ENCODE results near the gene GLDC. TPM values are rescaled to one million over a fixed set of nuclear protein-coding genes. Genes with fewer than 3 reads are reported as not detected.
"Not testable (repeated sequence)": the region's sequence is repeated elsewhere in the genome, so short reads cannot be mapped to it uniquely, and the experiment has no call there.

GLDC gene
- total RNA-seq, 2 donors from 2014 or later, result 0.96 to 2.5 TPM

- H3K9me3 Mint-ChIP-seq, result no peaks in the 10 kb centered on the region
- ATAC-seq, result no peak
- no peak for DNase-seq (ENCODE audit: low spot score in 2 of 2)
- H3K27ac Mint-ChIP-seq, result no peak overlapping the region
- H3K36me3 Mint-ChIP-seq, result no peaks in the 10 kb centered on the region
These were observed 80.2 kb downstream of the GLDC start for GRCh38 chr9:6565312-6565711.

GRCh38 chr9:6564868-6565267 is 80.7 kb downstream of the GLDC start:
- no peak for ATAC-seq
- no peak for DNase-seq (ENCODE audit: low spot score in 2 of 2)
- H3K36me3 Mint-ChIP-seq, result no peaks in the 10 kb centered on the region
- no peaks in the 10 kb centered on the region for H3K9me3 Mint-ChIP-seq
- no peak overlapping the region for H3K27ac Mint-ChIP-seq

DNA sequence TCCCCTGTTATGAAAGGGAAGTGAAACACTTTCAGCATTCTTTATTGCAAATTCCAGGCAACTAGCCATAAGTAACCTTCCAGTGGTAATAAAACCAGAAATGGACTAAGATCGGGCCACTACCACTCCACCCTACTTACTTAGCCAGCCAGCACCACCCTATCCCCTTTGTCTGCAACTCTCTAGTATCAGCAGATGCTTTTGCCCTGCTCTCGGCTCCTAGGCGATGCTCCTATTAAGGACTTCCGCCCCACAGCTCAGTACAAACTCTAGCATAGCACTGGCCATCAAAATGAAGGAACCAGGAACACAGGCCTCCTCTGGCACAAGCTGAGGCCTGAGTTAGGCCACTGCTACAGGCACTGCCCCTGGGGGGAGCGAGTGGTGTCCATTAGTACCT is 81.2 kb downstream of the GLDC start:
- Mint-ChIP-seq H3K27ac (no peak overlapping the region), H3K9me3 (no peaks in the 10 kb centered on the region), H3K36me3 (no peaks in the 10 kb centered on the region)
- DNase-seq (ENCODE audit: low spot score in 2 of 2) (no peak), ATAC-seq (no peak)

GRCh38 chr9:6562871-6563430 is 82.6 kb downstream of the GLDC start:
- no peak for ATAC-seq
- DNase-seq (ENCODE audit: low spot score in 2 of 2), result no peak
- H3K36me3 Mint-ChIP-seq, result no peaks in the 10 kb centered on the region
- no peak overlapping the region for H3K27ac Mint-ChIP-seq
- H3K9me3 Mint-ChIP-seq, result no peaks in the 10 kb centered on the region

DNA sequence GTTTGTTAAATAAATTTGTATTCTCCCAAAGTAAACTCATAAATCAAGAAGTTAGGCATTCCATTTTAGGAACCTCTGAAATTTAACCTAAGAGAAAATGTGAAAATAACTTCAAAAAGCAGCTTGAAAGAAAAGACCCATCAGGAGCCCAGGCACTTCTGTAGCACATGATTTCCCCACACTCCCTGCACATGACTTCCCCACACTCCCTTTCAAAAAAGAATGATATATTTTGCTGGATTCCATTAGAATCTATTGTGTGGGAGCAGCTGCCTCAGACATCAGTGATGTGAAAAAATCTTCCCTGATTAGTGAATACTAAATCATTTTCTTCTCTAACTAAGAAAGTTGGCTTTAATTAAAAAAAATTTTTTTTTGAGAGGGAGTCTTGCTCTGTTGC is 83.3 kb downstream of the GLDC start:
- DNase-seq (ENCODE audit: low spot score in 2 of 2), result no peak
- ATAC-seq, result no peak
- Mint-ChIP-seq H3K9me3 (no peaks in the 10 kb centered on the region), H3K27ac (no peak overlapping the region), H3K36me3 (no peaks in the 10 kb centered on the region)

DNA sequence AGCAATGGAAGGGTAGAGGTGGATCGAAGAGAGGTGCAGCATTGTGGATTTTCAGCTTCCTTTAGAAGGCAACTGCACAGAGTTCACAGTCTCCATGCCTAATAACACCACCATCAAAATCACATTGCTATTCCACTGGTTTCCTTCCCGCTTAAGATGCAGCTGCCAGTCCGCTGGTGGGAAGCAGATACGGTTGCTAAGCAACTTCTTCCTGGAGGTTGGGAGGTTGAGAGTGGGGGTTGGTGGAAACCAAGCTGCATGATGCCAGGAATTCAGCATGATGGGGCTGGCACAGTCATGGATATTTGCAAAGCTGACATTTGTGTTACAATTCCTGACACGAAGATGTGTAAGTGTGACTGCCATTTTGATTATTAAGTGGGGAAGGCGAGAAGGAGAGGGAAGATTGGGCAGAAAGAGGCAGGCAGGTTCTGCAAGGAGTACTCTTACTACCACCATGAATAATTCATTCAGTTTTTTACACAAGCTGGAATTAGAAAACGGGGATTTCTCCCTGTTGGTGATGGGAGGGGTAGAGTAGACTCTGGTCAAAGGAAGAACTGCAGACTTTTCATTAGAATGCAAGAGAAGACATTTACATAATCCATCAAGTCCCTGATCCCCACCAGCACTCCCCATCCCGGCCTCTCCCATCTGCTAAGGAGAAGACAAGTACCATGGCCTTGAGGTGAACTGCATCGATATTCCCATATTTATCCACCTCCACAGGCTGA is 87.5 kb downstream of the GLDC start:
- Mint-ChIP-seq H3K27ac (no peak overlapping the region), H3K36me3 (no peaks in the 10 kb centered on the region), H3K9me3 (no peaks in the 10 kb centered on the region)
- no peak for DNase-seq (ENCODE audit: low spot score in 2 of 2)
- ATAC-seq, result no peak

GRCh38 chr9:6553866-6554265 is 91.7 kb downstream of the GLDC start:
- H3K9me3 Mint-ChIP-seq, result no peaks in the 10 kb centered on the region
- no peak overlapping the region for H3K27ac Mint-ChIP-seq
- ATAC-seq (no peak), DNase-seq (ENCODE audit: low spot score in 2 of 2) (no peak)
- H3K36me3 Mint-ChIP-seq, result no peaks in the 10 kb centered on the region

GRCh38 chr9:6552498-6553121 is 92.9 kb downstream of the GLDC start:
- ATAC-seq, result peak in 1 of 2 donors; percentile 46
- Mint-ChIP-seq H3K36me3 (no peaks in the 10 kb centered on the region), H3K27ac (no peak overlapping the region)

GRCh38 chr9:6552033-6552432 is 93.5 kb downstream of the GLDC start:
- no peaks in the 10 kb centered on the region for H3K36me3 Mint-ChIP-seq
- no peaks in the 10 kb centered on the region for H3K9me3 Mint-ChIP-seq
- no peak for DNase-seq (ENCODE audit: low spot score in 2 of 2)
- ATAC-seq, result no peak
- H3K27ac Mint-ChIP-seq, result no peak overlapping the region

More at GRCh38 chr9:6552498-6553121, 92.9 kb downstream of the GLDC start:
- no peaks in the 10 kb centered on the region for H3K9me3 Mint-ChIP-seq
- DNase-seq (ENCODE audit: low spot score in 2 of 2), result no peak

GRCh38 chr9:6551136-6551535 is 94.4 kb downstream of the GLDC start:
- DNase-seq (ENCODE audit: low spot score in 2 of 2) (no peak), ATAC-seq (no peak)
- Mint-ChIP-seq H3K9me3 (no peaks in the 10 kb centered on the region), H3K36me3 (no peaks in the 10 kb centered on the region), H3K27ac (no peak overlapping the region)

DNA sequence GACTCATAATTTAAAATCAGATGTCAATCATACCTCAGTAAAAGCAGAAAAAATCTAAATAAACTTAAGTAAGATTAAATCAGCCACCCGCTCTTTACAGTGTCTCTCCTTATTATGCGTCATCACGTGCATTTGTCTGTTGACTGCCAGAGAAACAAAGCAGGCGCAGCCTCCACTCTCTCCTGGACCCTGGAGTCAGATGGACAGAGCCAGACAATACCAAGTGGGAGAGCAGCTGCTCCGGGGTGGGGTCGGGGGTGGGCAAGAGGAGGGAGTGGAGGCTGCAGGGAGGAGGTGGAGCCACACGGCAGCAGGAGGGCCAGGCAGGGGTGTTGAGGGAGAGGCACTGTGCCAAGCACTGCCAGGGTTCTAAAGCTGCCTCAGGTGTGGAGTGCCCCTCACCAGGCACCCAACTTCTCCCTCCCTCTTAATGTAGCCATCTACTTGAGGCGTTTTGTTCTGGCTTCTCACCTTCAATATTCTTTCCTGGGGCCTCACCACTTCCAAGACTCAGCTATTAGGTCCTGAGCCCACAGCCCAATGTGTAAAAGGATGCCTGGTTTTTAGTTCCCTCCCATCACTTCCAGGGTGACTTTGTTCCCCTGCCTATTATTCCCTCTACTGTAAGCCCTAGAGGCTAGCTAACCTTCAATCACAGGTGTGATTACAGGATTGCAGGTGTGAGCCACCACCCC is 96.3 kb downstream of the GLDC start:
- no peak for ATAC-seq
- H3K27ac Mint-ChIP-seq, result peak overlapping the region in 1 of 2 donors; percentile 8
- no peak for DNase-seq (ENCODE audit: low spot score in 2 of 2)
- H3K9me3 Mint-ChIP-seq, result no peaks in the 10 kb centered on the region
- no peaks in the 10 kb centered on the region for H3K36me3 Mint-ChIP-seq

DNA sequence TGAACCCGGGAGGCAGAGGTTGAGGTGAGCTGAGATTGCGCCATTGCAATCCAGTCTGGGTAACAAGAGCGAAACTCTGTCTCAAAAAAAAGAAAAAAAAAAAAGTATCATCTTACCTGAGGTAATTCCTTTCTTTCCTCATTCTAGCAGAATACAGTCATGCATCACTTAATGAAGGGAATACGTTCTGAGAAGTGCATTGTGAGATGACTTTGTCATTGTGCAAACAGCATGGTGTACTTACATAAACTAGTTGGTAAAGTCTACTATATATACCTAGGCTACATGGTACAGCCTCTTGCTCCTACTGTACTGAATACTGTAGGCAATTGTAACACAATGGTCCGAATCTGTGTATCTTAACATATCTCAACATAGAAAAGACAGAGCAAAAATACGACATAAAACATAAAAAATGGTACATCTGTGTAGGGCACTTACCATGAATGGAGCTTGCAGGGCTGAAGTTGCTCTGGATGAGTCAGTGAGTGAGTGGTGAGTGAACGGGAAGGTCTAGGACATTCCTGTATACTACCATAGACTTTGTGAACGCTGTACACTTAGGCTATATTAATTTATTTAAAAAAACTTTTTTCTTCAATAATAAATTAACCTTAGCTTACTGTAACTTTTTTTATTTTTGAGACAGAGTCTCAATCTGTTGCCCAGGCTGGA is 100.4 kb downstream of the GLDC start:
- Mint-ChIP-seq H3K27ac (no peak overlapping the region), H3K9me3 (no peaks in the 10 kb centered on the region), H3K36me3 (no peaks in the 10 kb centered on the region)
- ATAC-seq (no peak), DNase-seq (ENCODE audit: low spot score in 2 of 2) (no peak)

- H3K9me3 Mint-ChIP-seq, result no peaks in the 10 kb centered on the region
- no peak for ATAC-seq
These were observed 102.3 kb downstream of the GLDC start for GRCh38 chr9:6543204-6543603.

DNA sequence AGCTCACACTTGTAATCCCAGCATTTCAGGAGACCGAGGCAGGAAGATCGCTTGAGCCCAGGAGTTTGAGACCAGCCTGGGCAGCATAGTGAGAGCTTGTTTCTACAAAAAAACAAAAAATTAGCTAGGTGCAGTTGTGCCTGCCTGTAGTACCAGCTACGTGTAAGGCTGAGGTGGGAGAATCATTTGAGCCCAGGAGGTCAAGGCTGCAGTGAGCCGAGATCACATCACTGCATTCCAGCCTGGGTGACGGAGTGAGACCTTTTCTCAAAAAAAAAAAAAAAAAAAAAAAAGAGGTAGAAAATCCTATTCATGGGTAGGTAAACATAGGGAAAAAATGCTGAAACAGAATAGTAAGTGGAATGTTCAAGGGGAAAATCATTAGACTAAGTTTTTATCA is 102.9 kb downstream of the GLDC start:
- not testable (repeated sequence) for DNase-seq (ENCODE audit: low spot score in 2 of 2); H3K9me3 Mint-ChIP-seq; H3K36me3 Mint-ChIP-seq; ATAC-seq
- peak overlapping the region in 1 of 2 donors; percentile 25 for H3K27ac Mint-ChIP-seq

More at GRCh38 chr9:6543204-6543603, 102.3 kb downstream of the GLDC start:
- no peaks in the 10 kb centered on the region for H3K36me3 Mint-ChIP-seq
- no peak for DNase-seq (ENCODE audit: low spot score in 2 of 2)
- H3K27ac Mint-ChIP-seq, result no peak overlapping the region

DNA sequence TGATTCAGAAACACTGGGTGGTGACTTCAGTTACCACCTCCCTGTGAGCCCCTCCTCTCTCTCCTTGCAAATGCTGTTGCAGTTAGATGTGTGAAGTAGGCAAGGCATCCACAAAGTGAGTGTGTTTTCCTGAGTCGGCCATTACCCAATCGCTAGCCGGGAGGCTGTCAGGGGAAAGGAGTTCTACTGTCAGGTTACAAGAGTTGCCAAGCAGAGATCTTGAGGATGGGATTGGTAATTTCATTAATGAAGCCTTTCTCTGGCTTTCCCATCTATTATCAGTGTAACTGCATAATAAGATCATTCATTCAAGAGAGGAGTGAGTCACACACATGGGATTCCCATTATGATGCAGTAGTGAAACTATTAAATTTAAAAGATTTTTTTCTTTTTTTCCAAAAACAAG is 106.9 kb downstream of the GLDC start:
- H3K36me3 Mint-ChIP-seq, result no peaks in the 10 kb centered on the region
- H3K27ac Mint-ChIP-seq, result no peak overlapping the region
- DNase-seq (ENCODE audit: low spot score in 2 of 2), result no peak
- no peaks in the 10 kb centered on the region for H3K9me3 Mint-ChIP-seq
- peak in 1 of 2 donors; percentile 57 for ATAC-seq

GRCh38 chr9:6535594-6535993 is 109.9 kb downstream of the GLDC start:
- Mint-ChIP-seq H3K27ac (no peak overlapping the region), H3K9me3 (no peaks in the 10 kb centered on the region), H3K36me3 (no peaks in the 10 kb centered on the region)
- ATAC-seq (no peak), DNase-seq (ENCODE audit: low spot score in 2 of 2) (no peak)

All from activated naive CD4-positive, alpha-beta T cell treated with anti-CD3 and anti-CD28 coated beads, Interleukin-2, amount 50 U/mL, for 72 hours (primary cell).